SK-N-SH (cell line): ENCODE measurements around the gene ABCC10. TPM values are rescaled to one million over a fixed set of nuclear protein-coding genes. Genes with fewer than 3 reads are reported as not detected.

ENCODE experiments used
- CTCF ChIA-PET: fragments of 300-600, 350-600 bp; formaldehyde crosslinking; extraction: SDS; loops from one replicate; lab custom pipeline; 2021; lab: Yijun Ruan, JAX
- POLR2A ChIA-PET: fragments of 350-600 bp; sonication (Branson Sonifier 250); formaldehyde crosslinking; extraction: SDS; loops from one replicate; lab custom pipeline; 2020; ENCODE audit warnings: antibody characterized with exemption, inconsistent platforms; lab: Yijun Ruan, JAX
- DNase-seq: peaks from one replicate; pipeline ENCODE4 v3.0.0; 2012
- H2AFZ ChIP-seq: fragments of 200-600 bp; sonication (generic); 2 replicates; pipeline ENCODE4 v1.8.1; 2016; ENCODE audit warnings: antibody characterized with exemption, mild to moderate bottlenecking, low read depth
- H3F3A ChIP-seq: fragments of 200-600 bp; sonication (generic); replicated peaks from 2 replicates; pipeline ENCODE3; 2016; ENCODE audit warnings: antibody characterized with exemption, mild to moderate bottlenecking; ENCODE audit not compliant: insufficient read depth
- H3K27ac ChIP-seq, 2 experiments: fragments of 200-500 bp in 1 of 2; fragments of 200-600 bp in 1 of 2; sonication (Bioruptor generic) in 1 of 2; sonication (generic), shearing (Covaris generic) in 1 of 2; 2 replicates each; pipeline versions ENCODE4 v1.5.1 to v1.6.1; 2014 to 2016; ENCODE audit warnings: low read depth in 2 of 2, inconsistent platforms in 1 of 2, low read length in 1 of 2, mild to moderate bottlenecking in 1 of 2, mixed read lengths in 1 of 2
- H3K27me3 ChIP-seq: fragments of 200-600 bp; sonication (generic), shearing (Covaris generic); 2 replicates; pipeline ENCODE4 v1.6.1; 2016; ENCODE audit warnings: mixed run types; ENCODE audit not compliant: insufficient read depth
- H3K36me3 ChIP-seq, 2 experiments: fragments of 200-500 bp in 1 of 2; fragments of 200-600 bp in 1 of 2; sonication (Bioruptor generic) in 1 of 2; sonication (generic) in 1 of 2; replicated peaks in 1 of 2; 2 replicates each; pipeline versions ENCODE3 to v1.5.1; 2014 to 2016; ENCODE audit warnings: low read length in 1 of 2, mild to moderate bottlenecking in 1 of 2; ENCODE audit not compliant: insufficient read depth in 2 of 2, control insufficient read depth in 1 of 2
- H3K4me1 ChIP-seq, 2 experiments: fragments of 200-500 bp in 1 of 2; fragments of 200-600 bp in 1 of 2; sonication (Bioruptor generic) in 1 of 2; sonication (generic), shearing (Covaris generic) in 1 of 2; 2 replicates each; pipeline versions ENCODE4 v1.5.1 to v1.6.1; 2014 to 2016; ENCODE audit warnings: low read depth in 1 of 2, low read length in 1 of 2, mixed run types in 1 of 2; ENCODE audit not compliant: insufficient read depth in 2 of 2, control insufficient read depth in 1 of 2
- H3K4me2 ChIP-seq: fragments of 200-600 bp; sonication (generic), shearing (Covaris generic); 2 replicates; pipeline ENCODE4 v1.6.1; 2017; ENCODE audit warnings: mixed run types
- H3K4me3 ChIP-seq, 2 experiments: fragments of 200-500 bp in 1 of 2; fragments of 200-600 bp in 1 of 2; sonication (Bioruptor generic) in 1 of 2; sonication (generic), shearing (Covaris generic) in 1 of 2; 2 replicates each; pipeline versions ENCODE4 v1.5.1 to v1.8.1; 2014 to 2016; ENCODE audit warnings: low read depth in 2 of 2, inconsistent platforms in 1 of 2, low read length in 1 of 2, mild to moderate bottlenecking in 1 of 2, mixed read lengths in 1 of 2, moderate library complexity in 1 of 2
- H3K79me2 ChIP-seq: fragments of 200-600 bp; sonication (generic); 2 replicates; pipeline ENCODE4 v1.8.1; 2017; ENCODE audit warnings: mild to moderate bottlenecking; ENCODE audit not compliant: insufficient read depth
- H3K9ac ChIP-seq: fragments of 200-600 bp; sonication (generic); 2 replicates; pipeline ENCODE4 v1.6.1; 2017; ENCODE audit warnings: mixed run types
- H3K9me2 ChIP-seq: fragments of 200-600 bp; sonication (generic); 2 replicates; pipeline ENCODE4 v1.6.1; 2017; ENCODE audit warnings: mixed run types
- H3K9me3 ChIP-seq: fragments of 200-600 bp; sonication (generic); 2 replicates; pipeline ENCODE4 v1.6.1; 2017; ENCODE audit warnings: mixed run types, mild to moderate bottlenecking, moderate library complexity
- H4K20me1 ChIP-seq: fragments of 200-600 bp; sonication (generic); 2 replicates; pipeline ENCODE4 v1.6.1; 2017; ENCODE audit warnings: mild to moderate bottlenecking, mixed run types; ENCODE audit not compliant: insufficient read depth
- CTCF ChIP-seq: fragments of 200-600 bp; sonication (generic); IDR thresholded peaks from 2 replicates; pipeline ENCODE4 v1.6.1; 2017; ENCODE audit warnings: antibody characterized with exemption, mild to moderate bottlenecking, moderate library complexity
- ELF1 ChIP-seq: IDR thresholded peaks from 2 replicates; pipeline ENCODE4 v1.4.0; 2012
- EP300 ChIP-seq, 2 experiments: IDR thresholded peaks; 2 replicates each; pipeline versions ENCODE4 v1.4.0 to v1.6.1; 2012; ENCODE audit warnings: borderline replicate concordance in 1 of 2, low read depth in 1 of 2, low read length in 1 of 2
- FOXM1 ChIP-seq: IDR thresholded peaks from 2 replicates; pipeline ENCODE4 v1.4.0; 2012; ENCODE audit warnings: low read depth, mild to moderate bottlenecking
- JUND ChIP-seq: IDR thresholded peaks from 2 replicates; pipeline ENCODE4 v1.4.0; 2012
- MXI1 ChIP-seq: IDR thresholded peaks from 2 replicates; pipeline ENCODE4 v1.6.1; 2012; ENCODE audit warnings: mild to moderate bottlenecking, low read depth, low read length, improper control_type of control experiment
- RCOR1 ChIP-seq: fragments of 150-350 bp; IDR thresholded peaks from 2 replicates; pipeline ENCODE4 v1.6.1; 2017; ENCODE audit warnings: antibody characterized with exemption, low read length
- RXRA ChIP-seq: IDR thresholded peaks from 2 replicates; pipeline ENCODE4 v1.4.0; 2012; ENCODE audit warnings: low read depth, mild to moderate bottlenecking, borderline replicate concordance
- SMC3 ChIP-seq: IDR thresholded peaks from 2 replicates; pipeline ENCODE4 v1.6.1; 2012; ENCODE audit warnings: low read depth, low read length, improper control_type of control experiment
- TCF12 ChIP-seq: IDR thresholded peaks from 2 replicates; pipeline ENCODE4 v1.4.0; 2012
- TEAD4 ChIP-seq: IDR thresholded peaks from 2 replicates; pipeline ENCODE4 v1.4.0; 2012; ENCODE audit warnings: mild to moderate bottlenecking, borderline replicate concordance; ENCODE audit not compliant: insufficient read depth
- USF1 ChIP-seq: IDR thresholded peaks from 2 replicates; pipeline ENCODE4 v1.4.0; 2012; ENCODE audit warnings: low read depth, borderline replicate concordance
- USF2 ChIP-seq: fragments of 150-350 bp; IDR thresholded peaks from 2 replicates; pipeline ENCODE4 v1.6.1; 2017; ENCODE audit warnings: antibody characterized with exemption, low read length, low read depth, borderline replicate concordance
- WGBS: methylation state at CpG from one replicate; pipeline ENCODE4 v1.1.6; 2017; ENCODE audit warnings: low lambda C conversion rate; 5-methylcytosine and 5-hydroxymethylcytosine counted together
- polyA plus RNA-seq, 3 experiments: library from polyadenylated mRNA; depleted of rRNA; stranded (reverse); fragments of >200 nt; gene quantifications; 2 replicates each; pipeline ENCODE4 v1.2.3, GENCODE V29; 2012

Gene ABCC10
- polyA plus RNA-seq, 1 of the 3 experiments (the other 2 are of a cell fraction): 28.3 TPM

DNA sequence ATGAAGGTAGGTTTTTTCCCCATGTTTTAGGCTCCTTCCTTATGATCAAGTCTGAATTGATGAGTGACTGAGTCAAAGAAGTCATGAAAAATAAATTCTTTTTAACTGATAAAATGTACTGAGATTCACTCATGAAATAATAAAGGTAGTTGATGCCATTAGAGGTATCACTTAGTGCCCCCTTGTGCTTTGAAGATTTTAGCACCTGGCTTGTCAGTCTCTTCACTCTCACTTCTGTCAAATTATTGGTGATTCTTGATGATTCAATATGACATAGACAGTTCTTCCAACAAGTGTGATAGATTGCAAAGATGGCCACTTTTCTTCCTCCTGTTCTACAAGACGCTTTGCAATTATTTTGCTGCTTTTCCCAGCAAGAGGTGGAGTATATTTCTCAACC, 32.2 kb downstream of the ABCC10 start:
- no peak overlapping the region for H3K9ac ChIP-seq
- no peak overlapping the region for H3K4me2 ChIP-seq
- ChIA-PET CTCF (interaction anchor here (1.1 to 14.6 kb wide), 4 partner anchors 12 to 40 kb away, joined by 3 to 382 read pairs (median 4); partner anchors contain the start of gene LRRC73), POLR2A (interaction anchor here (1.7 kb wide), 1 partner anchor 51 kb away, joined by 3 read pairs; the partner anchor contains the start of gene LRRC73)
- H3K4me3 ChIP-seq: no peak overlapping the region
- H3K27ac ChIP-seq: no peak overlapping the region
- H3K9me2 ChIP-seq: no peaks in the 10 kb centered on the region
- TF ChIP-seq FOXM1 (no peak), EP300 (IDR thresholded peaks at IDR 0.05; ENCODE audit: borderline replicate concordance in 1 of 2, low read depth in 1 of 2, low read length in 1 of 2) (no peak), ELF1 (no peak), TCF12 (no peak), MXI1 (no peak)
- TF ChIP-seq, all 33 proteins: peak for 0
- Histone ChIP-seq H3K79me2 (no peaks in the 10 kb centered on the region), H3F3A (no peaks in the 10 kb centered on the region), H2AFZ (no peak overlapping the region), H4K20me1 (no peaks in the 10 kb centered on the region), H3K36me3 (no peaks in the 10 kb centered on the region), H3K4me1 (peaks cover 0 to 5% of the 10 kb centered on the region in 2 experiments; a peak in 1 of 4 replicates), H3K9me3 (no peaks in the 10 kb centered on the region), H3K27me3 (peaks cover 11% of the 10 kb centered on the region; the same call in 1 of the 2 replicates)
- WGBS: 10% methylated on average over 1 of the region's 1 CpG
- no peak for DNase-seq

DNA sequence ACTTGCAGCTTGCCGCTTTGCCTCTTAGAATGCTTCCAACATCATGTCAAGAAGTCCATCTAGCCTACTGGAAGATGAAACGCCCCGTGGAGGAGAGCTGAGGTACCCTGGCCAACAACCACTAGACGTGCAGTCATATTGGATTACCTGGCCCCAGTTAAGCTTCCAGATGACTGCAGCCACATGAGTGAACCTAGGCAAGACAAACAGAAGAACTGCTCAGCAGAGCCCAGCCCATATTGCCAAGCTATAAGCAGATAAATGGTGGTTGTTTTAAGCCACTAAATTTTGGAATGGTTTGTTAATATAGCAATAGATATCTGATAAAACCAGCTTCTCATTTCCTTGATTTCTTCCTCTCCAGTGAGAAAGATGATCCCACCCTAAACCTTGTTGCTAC, 32.7 kb downstream of the ABCC10 start:
- Histone ChIP-seq H3K79me2 (no peaks in the 10 kb centered on the region), H3K9me3 (no peaks in the 10 kb centered on the region), H3K27me3 (peaks cover 11% of the 10 kb centered on the region; the same call in 1 of the 2 replicates), H3F3A (no peaks in the 10 kb centered on the region), H3K9me2 (no peaks in the 10 kb centered on the region), H2AFZ (no peak overlapping the region), H4K20me1 (no peaks in the 10 kb centered on the region), H3K9ac (no peak overlapping the region), H3K4me2 (no peak overlapping the region), H3K27ac (no peak overlapping the region), H3K4me1 (peaks cover 0 to 5% of the 10 kb centered on the region in 2 experiments; a peak in 1 of 4 replicates), H3K4me3 (no peak overlapping the region), H3K36me3 (no peaks in the 10 kb centered on the region)
- ChIA-PET POLR2A (interaction anchor here (1.7 kb wide), 1 partner anchor 50 kb away, joined by 3 read pairs; the partner anchor contains the start of gene LRRC73), CTCF (interaction anchor here (1.1 to 14.6 kb wide), 4 partner anchors 12 to 40 kb away, joined by 3 to 382 read pairs (median 4); partner anchors contain the start of gene LRRC73)
- TF ChIP-seq JUND (no peak), TEAD4 (no peak)
- no peak for DNase-seq
- 33% methylated on average over 3 of the region's 4 CpGs for WGBS

- Histone ChIP-seq H3K27me3 (peaks cover 4% of the 10 kb centered on the region; the same call in 1 of the 2 replicates), H3K9ac (no peak overlapping the region), H3K4me1 (no peaks in the 10 kb centered on the region), H3F3A (no peaks in the 10 kb centered on the region), H3K79me2 (no peaks in the 10 kb centered on the region), H3K9me3 (no peaks in the 10 kb centered on the region), H4K20me1 (no peaks in the 10 kb centered on the region), H3K4me3 (no peak overlapping the region), H3K27ac (no peak overlapping the region), H3K36me3 (no peaks in the 10 kb centered on the region), H2AFZ (no peak overlapping the region), H3K4me2 (no peak overlapping the region), H3K9me2 (no peaks in the 10 kb centered on the region)
- no peak for DNase-seq
- 54% methylated on average over 5 of the region's 5 CpGs for WGBS
- CTCF ChIA-PET: interaction anchor here (0.6 to 14.6 kb wide), 2 partner anchors 38 to 112 kb away, joined by 3 to 382 read pairs; partner anchors contain the start of gene LRRC73
- POLR2A ChIA-PET: no interaction called here
- TF ChIP-seq TCF12 (no peak), RCOR1 (no peak), MXI1 (no peak), RXRA (no peak), SMC3 (no peak), USF1 (no peak), USF2 (no peak), TEAD4 (no peak), CTCF (no peak)
Observed at GRCh38 chr6:43461936-43462335, 34.6 kb downstream of the ABCC10 start.
